HepG2 (cell line): ENCODE results near the gene TAOK3. TPM values are rescaled to one million over a fixed set of nuclear protein-coding genes. Genes with fewer than 3 reads are reported as not detected.

Experiments used
- FIP1L1 ChIP-seq: fragments of 200-400 bp; formaldehyde crosslinking; IDR thresholded peaks from 2 replicates; pipeline ENCODE4 v1.6.1; 2018; ENCODE audit warnings: low read depth, mild to moderate bottlenecking, low read length, moderate library complexity, borderline replicate concordance; ENCODE audit not compliant: insufficient read depth
- FOXJ3 ChIP-seq: sonication (generic); formaldehyde crosslinking; IDR thresholded peaks from 2 replicates; pipeline ENCODE4 v1.4.0; 2020; ENCODE audit warnings: missing genetic modification reagents, mild to moderate bottlenecking, borderline replicate concordance
- IRX3 ChIP-seq: sonication (generic); formaldehyde crosslinking; IDR thresholded peaks from 2 replicates; pipeline ENCODE4 v1.8.1; 2023; ENCODE audit warnings: mild to moderate bottlenecking, low read depth, missing genetic modification reagents, borderline replicate concordance
- KLF9 ChIP-seq: IDR thresholded peaks from 2 replicates; pipeline ENCODE4 v1.6.1; 2016; ENCODE audit warnings: low read depth
- MAFF ChIP-seq: IDR thresholded peaks from 2 replicates; pipeline ENCODE4 v1.6.1; 2011; ENCODE audit warnings: low read depth, low read length, improper control_type of control experiment
- PBX3 ChIP-seq: sonication (generic); formaldehyde crosslinking; IDR thresholded peaks from 2 replicates; pipeline ENCODE4 v1.8.1; 2023; ENCODE audit warnings: missing genetic modification reagents, inconsistent platforms, borderline replicate concordance
- PHF21A ChIP-seq: sonication (generic); formaldehyde crosslinking; IDR thresholded peaks from 2 replicates; pipeline ENCODE4 v1.5.0; 2020; ENCODE audit warnings: mild to moderate bottlenecking, missing genetic modification reagents
- SAP130 ChIP-seq: IDR thresholded peaks from 2 replicates; pipeline ENCODE4 v1.6.1; 2016; ENCODE audit warnings: low read depth
- SRSF1 ChIP-seq: fragments of 200-400 bp; formaldehyde crosslinking; optimal IDR thresholded peaks from 2 replicates; pipeline ENCODE3; 2017; ENCODE audit warnings: mild to moderate bottlenecking, low read depth, low read length, moderate library complexity
- TBP ChIP-seq: sonication (generic); formaldehyde crosslinking; IDR thresholded peaks from 2 replicates; pipeline ENCODE4 v1.5.0; 2020; ENCODE audit warnings: missing genetic modification reagents
- THRA ChIP-seq: sonication (generic); formaldehyde crosslinking; IDR thresholded peaks from 2 replicates; pipeline ENCODE4 v1.4.0; 2020; ENCODE audit warnings: missing genetic modification reagents, borderline replicate concordance
- U2AF2 ChIP-seq: fragments of 200-400 bp; formaldehyde crosslinking; IDR thresholded peaks from 2 replicates; pipeline ENCODE4 v1.6.1; 2017; ENCODE audit warnings: low read depth, mild to moderate bottlenecking, low read length
- ZNF205 ChIP-seq: IDR thresholded peaks from 2 replicates; pipeline ENCODE4 v1.6.1; 2018; ENCODE audit warnings: missing biosample characterization, missing genetic modification reagents
- ZNF280D ChIP-seq: sonication (generic); formaldehyde crosslinking; IDR thresholded peaks from 2 replicates; pipeline ENCODE4 v1.5.1; 2020; ENCODE audit warnings: mild to moderate bottlenecking, missing genetic modification reagents
- ZNF3 ChIP-seq: IDR thresholded peaks from 2 replicates; pipeline ENCODE4 v1.7.0; 2017; ENCODE audit warnings: inconsistent platforms
- ZNF30 ChIP-seq: sonication (generic); formaldehyde crosslinking; IDR thresholded peaks from 2 replicates; pipeline ENCODE4 v1.5.0; 2020; ENCODE audit warnings: mild to moderate bottlenecking, missing genetic modification reagents
- ZNF343 ChIP-seq: sonication (generic); formaldehyde crosslinking; IDR thresholded peaks from 2 replicates; pipeline ENCODE4 v1.4.0; 2020; ENCODE audit warnings: mild to moderate bottlenecking, missing genetic modification reagents
- ZNF414 ChIP-seq: sonication (generic); formaldehyde crosslinking; IDR thresholded peaks from 2 replicates; pipeline ENCODE4 v1.5.0; 2020; ENCODE audit warnings: missing genetic modification reagents
- ZNF776 ChIP-seq: sonication (generic); formaldehyde crosslinking; IDR thresholded peaks from 2 replicates; pipeline ENCODE4 v1.4.0; 2020; ENCODE audit warnings: mild to moderate bottlenecking, missing genetic modification reagents
- ZSCAN22 ChIP-seq: sonication (generic); formaldehyde crosslinking; IDR thresholded peaks from 2 replicates; pipeline ENCODE4 v1.4.0; 2020; ENCODE audit warnings: mild to moderate bottlenecking, missing genetic modification reagents
- polyA plus RNA-seq, 8 experiments: library from polyadenylated mRNA; depleted of rRNA in 3 of 8; stranded (reverse) in 7 of 8; unstranded in 1 of 8; fragments of >200 nt; fragmentation: Illumina TruSeq in 4 of 8; extraction: Trizol in 4 of 8; gene quantifications; 2 replicates each; pipeline versions ENCODE4 v1.2.1 to v1.2.3, GENCODE V29; 2011 to 2016; ENCODE audit warnings: low read depth in 4 of 8, missing spikeins in 1 of 8, mixed read lengths in 1 of 8; ENCODE audit not compliant: insufficient read depth in 1 of 8
- total RNA-seq, 5 experiments: library from RNA; depleted of rRNA; stranded (reverse); fragments of >200 nt; fragmentation: Illumina TruSeq; extraction: Trizol; gene quantifications; 2 replicates each; pipeline ENCODE4 v1.2.3, GENCODE V29; 2016; ENCODE audit warnings: low read depth in 1 of 5

TAOK3 gene
- total and polyA plus RNA-seq, 2 of the 13 experiments (the other 11 are each of a cell fraction or from before 2014, with no cell fraction given): 10.4 to 12.3 TPM

- TF ChIP-seq ZNF280D (CRISPR knock-in tag) (no peak), ZNF776 (CRISPR knock-in tag) (peak; percentile 91), ZNF30 (CRISPR knock-in tag) (no peak), TBP (CRISPR knock-in tag) (no peak), PHF21A (CRISPR knock-in tag) (peak; percentile 81), ZNF414 (peak; percentile 82), ZSCAN22 (CRISPR knock-in tag) (no peak), IRX3 (CRISPR knock-in tag) (peak; percentile 86), ZNF205 (CRISPR knock-in tag) (0 out of 2 replicates have a peak, but pooled peaks have one; percentile 56), U2AF2 (no peak), FIP1L1 (no peak), PBX3 (no peak), SAP130 (peak; percentile 97), THRA (CRISPR knock-in tag) (peak; percentile 58), KLF9 (CRISPR knock-in tag) (0 out of 2 replicates have a peak, but pooled peaks have one; percentile 37), ZNF343 (CRISPR knock-in tag) (peak; percentile 79), MAFF (no peak), SRSF1 (no peak), ZNF3 (CRISPR knock-in tag) (no peak), FOXJ3 (CRISPR knock-in tag) (peak; percentile 71; the same call in 1 of the 2 replicates)
Observed at GRCh38 chr12:118135788-118136558, 236.7 kb downstream of the TAOK3 start, which contains the start of gene PEBP1 (continued).
